Fibroblast of the aortic adventitia (primary cell): Measurements from ENCODE around the gene PTPN14. TPM values are rescaled to one million over a fixed set of nuclear protein-coding genes. Genes with fewer than 3 reads are reported as not detected.

Source experiments
- DNase-seq: peaks from one replicate; pipeline ENCODE4 v3.0.0-alpha.2; 2010; ENCODE audit warnings: low read depth
- H3K4me3 ChIP-seq: 2 replicates; pipeline ENCODE4 v1.5.1; 2011; ENCODE audit warnings: low read depth, mild to moderate bottlenecking, control low read depth, low read length, moderate library complexity
- total RNA-seq: library from RNA; depleted of rRNA; stranded (reverse); fragments of >200 nt; gene quantifications from 2 replicates; pipeline ENCODE4 v1.2.3, GENCODE V29; 2012; ENCODE audit warnings: low replicate concordance
- TF ChIP-seq, protein P1 (sequence below): IDR thresholded peaks from 2 replicates; pipeline ENCODE4 v1.5.1; 2011; ENCODE audit warnings: mild to moderate bottlenecking, low read length, control low read depth, inconsistent platforms; ENCODE audit not compliant: insufficient read depth

The PTPN14 gene
- total RNA-seq, 1 donor, result 46.6 TPM

DNA sequence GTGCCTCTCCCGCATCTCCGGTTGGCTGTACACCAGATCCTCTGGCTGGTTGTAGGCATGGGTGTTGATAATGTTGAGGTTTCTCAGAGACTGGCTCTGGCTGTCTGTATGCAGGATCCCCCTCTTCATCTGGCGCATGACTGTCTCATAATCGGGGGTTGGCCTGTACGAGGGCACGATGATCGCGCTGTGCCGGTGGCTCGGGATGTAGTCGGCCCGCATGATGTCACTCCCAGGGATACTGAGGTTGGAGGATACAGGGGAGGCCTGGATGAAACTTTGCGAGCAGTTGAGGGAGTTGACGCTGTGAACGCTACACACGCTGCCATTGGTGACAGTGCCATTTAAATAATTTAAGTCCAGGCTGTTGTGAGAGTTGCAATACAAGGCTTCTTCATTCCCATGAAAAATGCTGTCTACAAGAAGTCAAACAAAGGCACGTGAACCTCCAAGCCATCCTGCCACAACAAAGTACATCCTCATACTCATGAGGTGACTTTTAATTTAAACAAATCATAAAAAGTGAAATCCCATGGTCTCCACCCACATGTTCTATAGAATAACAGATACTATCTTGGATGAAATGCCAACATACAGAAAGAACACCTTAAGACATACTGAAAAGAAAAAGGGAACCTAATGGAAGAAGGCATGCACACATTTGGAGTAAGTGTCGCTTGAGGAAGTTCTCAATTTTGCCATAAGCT is 166.9 kb downstream of the PTPN14 start:
- H3K4me3 ChIP-seq, result no peak overlapping the region
- no peak for DNase-seq
- TF ChIP-seq, protein P1, sequence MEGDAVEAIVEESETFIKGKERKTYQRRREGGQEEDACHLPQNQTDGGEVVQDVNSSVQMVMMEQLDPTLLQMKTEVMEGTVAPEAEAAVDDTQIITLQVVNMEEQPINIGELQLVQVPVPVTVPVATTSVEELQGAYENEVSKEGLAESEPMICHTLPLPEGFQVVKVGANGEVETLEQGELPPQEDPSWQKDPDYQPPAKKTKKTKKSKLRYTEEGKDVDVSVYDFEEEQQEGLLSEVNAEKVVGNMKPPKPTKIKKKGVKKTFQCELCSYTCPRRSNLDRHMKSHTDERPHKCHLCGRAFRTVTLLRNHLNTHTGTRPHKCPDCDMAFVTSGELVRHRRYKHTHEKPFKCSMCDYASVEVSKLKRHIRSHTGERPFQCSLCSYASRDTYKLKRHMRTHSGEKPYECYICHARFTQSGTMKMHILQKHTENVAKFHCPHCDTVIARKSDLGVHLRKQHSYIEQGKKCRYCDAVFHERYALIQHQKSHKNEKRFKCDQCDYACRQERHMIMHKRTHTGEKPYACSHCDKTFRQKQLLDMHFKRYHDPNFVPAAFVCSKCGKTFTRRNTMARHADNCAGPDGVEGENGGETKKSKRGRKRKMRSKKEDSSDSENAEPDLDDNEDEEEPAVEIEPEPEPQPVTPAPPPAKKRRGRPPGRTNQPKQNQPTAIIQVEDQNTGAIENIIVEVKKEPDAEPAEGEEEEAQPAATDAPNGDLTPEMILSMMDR, result no peak

DNA sequence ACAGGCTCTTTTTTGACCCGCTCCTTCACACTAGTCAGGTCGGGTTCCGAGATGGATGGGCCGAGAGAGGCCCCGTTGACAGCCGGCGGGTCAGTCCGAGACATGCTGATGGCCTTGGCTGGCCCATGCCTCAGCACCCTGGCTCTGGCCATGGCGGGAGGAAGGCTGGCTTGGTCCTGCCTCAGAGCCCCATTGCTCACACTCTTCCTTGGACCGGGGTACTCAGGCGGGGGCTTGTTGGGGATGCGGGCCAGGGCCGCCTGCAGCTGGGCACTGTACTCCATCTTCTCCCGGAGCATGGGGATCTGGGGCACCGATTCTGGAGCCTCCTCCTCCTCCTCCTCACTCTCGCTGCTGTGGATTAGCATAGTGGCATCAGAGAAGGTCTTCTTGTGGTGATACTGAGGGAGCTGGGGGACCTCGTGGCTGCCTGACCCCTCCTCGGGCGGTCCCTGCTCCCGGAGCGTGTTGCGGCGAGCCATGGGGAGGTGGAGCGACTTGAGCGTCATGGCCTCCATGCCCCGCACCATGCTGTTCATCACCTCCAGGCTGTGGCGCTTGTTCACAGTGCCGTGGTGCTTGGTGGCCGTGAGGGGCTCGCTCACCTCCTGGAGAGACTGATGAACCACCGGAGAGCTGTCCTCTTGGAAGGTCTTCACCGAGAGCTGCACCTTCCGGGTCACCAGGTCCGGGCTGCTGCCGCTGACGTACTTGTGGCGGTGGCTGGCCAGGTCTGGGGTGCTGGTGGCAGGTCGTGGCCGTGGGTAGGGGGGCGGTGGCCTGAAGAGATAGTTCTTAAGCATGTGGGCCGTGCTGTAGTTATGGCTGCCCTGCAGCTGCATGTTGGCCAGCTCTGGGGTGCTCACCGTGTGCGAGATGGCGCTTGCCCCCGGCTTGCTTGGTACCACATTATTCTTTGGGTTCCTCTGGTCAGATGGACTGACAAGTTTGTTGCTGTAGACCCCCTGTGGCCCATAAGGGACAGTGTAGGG is 167.7 kb downstream of the PTPN14 start:
- no peak for DNase-seq
- H3K4me3 ChIP-seq, result no peak overlapping the region
- TF ChIP-seq, protein P1, result no peak

DNA sequence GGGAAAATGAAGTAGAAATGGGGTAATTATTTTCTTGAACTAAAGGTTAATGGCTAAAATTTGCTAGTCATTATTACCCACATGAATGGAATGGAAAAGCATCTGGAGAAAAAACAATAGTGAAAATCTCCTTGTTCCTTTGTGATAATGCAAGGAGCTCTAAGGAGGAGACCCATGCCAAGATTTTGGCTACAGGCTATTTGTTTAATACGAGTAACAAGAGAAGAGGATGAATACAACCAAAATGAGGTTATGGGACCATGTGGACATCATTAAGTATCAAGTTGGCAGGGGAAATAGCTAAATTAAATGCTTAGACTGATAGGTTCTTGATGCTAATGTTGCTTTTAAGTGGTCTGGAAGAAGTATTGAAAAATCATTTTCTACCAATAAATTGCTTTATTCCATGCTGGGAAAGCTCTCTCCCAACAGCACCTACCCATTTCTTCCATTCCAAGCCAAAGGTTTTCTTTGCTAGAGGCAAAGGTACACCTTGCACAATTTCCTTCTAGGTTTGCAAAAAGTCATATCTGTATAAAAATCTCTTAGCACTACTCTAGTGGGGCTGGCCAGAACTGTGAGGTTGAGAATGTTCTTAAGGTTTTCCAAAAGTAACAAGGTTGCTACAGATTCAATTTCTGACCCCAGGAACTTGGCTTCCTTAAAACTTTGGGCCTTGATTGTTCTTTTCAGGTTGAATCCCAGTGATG is 170.3 kb downstream of the PTPN14 start:
- DNase-seq, result peak; percentile 31
- TF ChIP-seq, protein P1, result no peak
- no peak overlapping the region for H3K4me3 ChIP-seq

DNA sequence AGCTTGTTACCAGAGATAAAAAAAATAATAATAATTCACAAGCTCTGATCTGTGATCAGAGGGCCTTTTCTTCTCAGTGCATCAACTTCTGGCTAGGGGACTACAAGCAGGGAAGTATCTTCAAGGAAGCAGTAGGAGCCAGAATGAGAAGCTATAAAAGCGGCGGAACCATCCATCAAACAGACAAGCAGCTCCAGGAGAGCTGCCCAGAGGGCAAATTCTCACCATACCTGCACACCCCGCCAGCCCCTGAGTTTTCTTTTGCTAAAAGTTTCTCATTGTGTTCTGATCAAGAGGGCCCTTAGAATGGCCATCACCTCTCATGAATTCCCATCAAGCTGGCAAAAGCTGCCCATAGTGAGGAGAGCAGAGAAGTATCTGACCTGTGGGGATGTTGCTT is 171.0 kb downstream of the PTPN14 start:
- TF ChIP-seq, protein P1, result no peak
- H3K4me3 ChIP-seq, result no peak overlapping the region
- DNase-seq, result no peak

DNA sequence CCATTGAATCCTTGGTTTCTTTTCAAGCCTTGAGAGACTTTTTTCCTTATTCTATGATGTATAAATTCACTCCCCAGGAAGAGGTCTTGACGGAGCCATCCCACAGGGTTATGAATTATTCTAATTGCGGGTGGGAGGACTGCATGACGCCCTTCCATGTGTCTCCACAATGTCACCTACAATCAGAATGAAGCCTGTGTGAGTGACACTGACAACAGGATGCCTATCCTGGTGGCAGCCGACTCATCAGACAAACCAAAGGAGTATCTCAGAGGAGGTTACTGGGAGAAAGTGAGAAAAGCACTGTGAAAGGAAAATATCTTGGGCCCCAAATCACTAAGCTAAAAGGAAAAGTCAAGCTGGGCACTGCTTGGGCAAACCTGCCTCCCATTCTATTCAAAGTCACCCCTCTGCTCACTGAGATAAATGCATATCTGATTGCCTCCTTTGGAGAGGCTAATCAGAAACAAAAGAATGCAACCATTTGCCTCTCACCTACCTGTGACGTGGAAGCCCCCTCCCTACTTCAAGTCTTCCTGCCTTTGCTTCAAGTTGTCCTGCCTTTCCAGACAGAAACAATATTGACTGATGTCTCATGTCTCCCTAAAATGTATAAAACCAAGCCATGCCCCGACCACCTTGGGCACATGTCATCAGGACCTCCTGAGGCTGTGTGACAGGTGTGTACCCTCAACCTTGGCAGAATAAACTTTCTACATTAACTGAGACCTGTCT is 172.0 kb downstream of the PTPN14 start:
- H3K4me3 ChIP-seq, result no peak overlapping the region
- no peak for DNase-seq
- TF ChIP-seq, protein P1, result no peak

DNA sequence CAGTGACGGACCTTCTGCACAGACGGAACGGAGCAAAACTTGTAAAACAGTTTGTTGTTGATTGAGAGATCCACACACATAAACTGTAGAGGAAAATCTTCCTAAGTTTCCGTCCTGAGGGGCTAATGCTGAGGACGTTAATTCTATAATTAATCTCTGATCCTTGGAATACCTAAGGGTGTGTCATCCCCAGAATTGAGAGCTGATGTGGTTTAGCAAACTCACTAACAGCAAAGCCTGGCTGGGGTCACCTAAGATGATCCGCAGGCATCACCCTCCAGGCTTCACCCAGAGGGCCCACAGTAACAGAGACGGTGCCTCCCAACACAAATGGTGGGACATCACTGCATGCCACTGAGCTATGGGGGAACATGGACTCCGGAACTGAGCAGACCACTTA is 172.9 kb downstream of the PTPN14 start:
- TF ChIP-seq, protein P1, result no peak
- DNase-seq, result no peak
- no peak overlapping the region for H3K4me3 ChIP-seq
